Left renal pelvis (tissue), 4 donors: ENCODE results near the gene PER2. TPM values are rescaled to one million over a fixed set of nuclear protein-coding genes. Genes with fewer than 3 reads are reported as not detected.
"Not testable (repeated sequence)": the region's sequence is repeated elsewhere in the genome, so short reads cannot be mapped to it uniquely, and the experiment has no call there.

Source experiments
- DNase-seq, 4 donors: peaks; one replicate each; pipeline ENCODE4 v3.0.0-alpha.2; 2013; ENCODE audit warnings: low read depth in 4 of 4, low spot score in 3 of 4
- polyA plus RNA-seq, 4 donors: library from polyadenylated mRNA; unstranded; fragments of 120-200 nt; gene quantifications; one replicate each; pipeline ENCODE4 v1.2.1, GENCODE V29; 2013; ENCODE audit not compliant: insufficient read length in 4 of 4

Gene PER2
- polyA plus RNA-seq, 4 donors, result 5.4 to 9.4 (median 7.6) TPM

DNA sequence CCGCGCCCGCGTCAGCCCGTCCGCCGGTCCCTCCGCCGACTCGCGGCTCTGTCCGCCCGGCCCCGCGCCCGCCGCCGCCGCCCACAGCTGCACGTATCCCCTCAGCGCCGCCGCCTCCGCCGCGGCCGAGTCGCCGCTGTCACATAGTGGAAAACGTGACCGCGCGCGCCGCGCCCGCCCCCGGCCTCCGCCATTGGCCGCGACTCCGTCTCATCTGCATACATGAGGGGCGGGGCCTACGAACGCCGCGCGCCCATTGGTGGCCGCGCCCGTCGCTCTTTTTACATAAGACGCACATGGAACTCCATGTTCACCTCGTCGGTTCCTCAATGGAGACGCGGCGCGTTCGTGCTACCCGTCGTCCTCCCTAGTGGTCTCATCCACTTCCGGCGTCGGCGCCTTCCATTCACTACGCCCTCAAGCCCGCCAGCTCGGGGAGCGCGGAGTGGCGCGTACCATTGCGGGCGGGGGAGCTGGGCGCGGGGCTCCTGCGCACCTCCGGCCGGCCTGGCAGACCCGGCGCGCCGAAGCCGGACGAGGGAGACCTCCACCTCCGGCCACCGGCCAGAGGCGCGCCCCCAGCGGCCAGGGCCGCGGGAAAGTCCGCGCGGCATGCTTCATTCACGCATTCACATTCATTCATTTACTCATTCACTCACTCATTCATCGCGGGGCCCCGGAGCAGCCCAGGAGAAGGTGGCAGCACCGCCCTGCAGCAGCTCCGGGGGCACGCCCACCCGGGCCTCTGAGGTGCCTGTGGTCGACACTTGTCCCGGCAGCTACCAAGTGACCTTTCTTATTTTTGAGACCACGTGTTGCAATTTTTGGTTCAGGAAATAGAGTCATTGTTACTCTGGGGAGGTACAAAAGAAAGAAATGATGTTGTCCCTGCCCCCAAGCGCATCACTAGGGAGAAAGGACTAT, 502 bp upstream of the PER2 start:
- DNase-seq, result peak; percentile 96 to 98 (median 97)

DNA sequence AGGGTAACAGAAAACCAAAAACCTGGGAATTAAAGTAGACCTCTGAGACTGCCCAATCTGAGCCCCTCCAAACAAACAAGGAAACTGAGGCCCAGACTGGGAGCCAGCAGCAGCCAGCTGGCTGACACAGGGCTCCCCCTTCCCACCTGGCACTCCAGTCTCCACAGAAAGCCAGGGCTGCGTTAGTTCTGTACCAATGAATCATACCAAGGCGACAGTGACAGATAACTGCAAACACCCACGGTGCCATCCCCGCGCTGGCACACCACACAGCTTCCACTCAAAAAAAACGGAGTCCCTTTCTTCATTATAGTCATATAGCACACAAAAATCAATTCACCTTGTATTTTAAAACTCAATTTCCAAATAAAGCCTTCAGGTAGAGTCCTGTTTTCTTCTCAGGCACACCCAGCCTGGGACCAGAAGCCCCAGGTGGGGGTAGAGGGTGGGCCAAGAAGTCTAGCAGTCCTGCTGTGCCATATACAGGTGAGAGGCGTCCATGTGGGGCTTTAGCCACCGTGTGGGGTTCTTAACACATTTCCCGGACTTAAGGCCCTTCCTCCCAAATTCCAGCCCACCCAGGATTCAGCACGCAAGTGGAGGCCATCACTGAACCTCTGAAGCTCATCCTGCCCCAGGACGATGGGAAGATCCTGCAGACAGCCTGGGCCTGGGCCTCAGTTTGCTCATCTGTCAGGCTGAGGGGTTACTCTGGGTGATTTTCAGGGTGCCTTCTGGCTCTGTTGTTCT, 1.2 kb downstream of the PER2 start:
- DNase-seq, result no peak

DNA sequence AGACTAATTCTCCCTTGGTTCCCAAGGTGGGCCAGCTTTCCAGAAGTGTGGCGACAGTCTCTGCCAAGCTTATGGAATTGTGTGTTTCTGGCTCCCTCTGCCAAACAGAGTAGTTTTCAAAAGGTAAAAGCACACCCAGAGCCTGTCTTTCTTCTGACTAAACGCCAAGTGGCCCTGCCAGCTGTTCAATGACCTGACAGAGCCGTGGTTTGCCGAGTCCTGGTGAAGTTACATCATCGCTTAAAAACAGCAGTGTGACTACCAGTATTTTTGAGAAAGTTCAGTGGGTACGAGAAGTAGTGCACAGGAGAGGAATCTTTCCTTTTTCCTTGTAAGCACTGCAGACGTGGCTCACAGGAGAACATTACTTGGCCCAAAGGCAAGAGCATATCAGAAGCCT, 1.9 kb downstream of the PER2 start:
- DNase-seq, result no peak

- DNase-seq, result no peak
Measured at GRCh38 chr2:238286095-238286494, 2.3 kb downstream of the PER2 start.

DNA sequence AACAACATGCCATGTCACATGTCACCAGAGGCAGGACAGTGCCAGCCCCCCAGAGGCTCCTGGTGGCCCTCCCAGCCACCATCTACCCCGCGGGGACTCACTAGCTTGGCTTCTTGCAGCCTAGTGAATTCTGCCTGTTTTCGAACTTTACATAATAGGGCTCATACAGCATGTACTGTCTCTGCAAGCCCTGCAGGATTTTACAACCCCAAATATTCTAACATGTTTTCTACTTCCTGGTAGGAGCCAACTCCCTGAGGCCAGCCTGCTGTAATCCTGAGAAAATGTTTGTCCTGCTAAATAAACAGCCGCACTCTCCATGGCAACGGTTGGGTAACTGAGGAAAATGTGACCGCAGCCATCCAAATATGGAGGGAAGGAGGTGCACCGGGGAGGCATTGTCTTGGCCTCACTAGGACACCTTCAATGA, 2.7 kb downstream of the PER2 start:
- DNase-seq, result no peak

- DNase-seq, result no peak
Measured at GRCh38 chr2:238284802-238285515, 3.5 kb downstream of the PER2 start.

GRCh38 chr2:238282861-238283738, 5.3 kb downstream of the PER2 start:
- DNase-seq, result no peak

GRCh38 chr2:238281826-238282480, 6.5 kb downstream of the PER2 start:
- DNase-seq, result no peak

DNA sequence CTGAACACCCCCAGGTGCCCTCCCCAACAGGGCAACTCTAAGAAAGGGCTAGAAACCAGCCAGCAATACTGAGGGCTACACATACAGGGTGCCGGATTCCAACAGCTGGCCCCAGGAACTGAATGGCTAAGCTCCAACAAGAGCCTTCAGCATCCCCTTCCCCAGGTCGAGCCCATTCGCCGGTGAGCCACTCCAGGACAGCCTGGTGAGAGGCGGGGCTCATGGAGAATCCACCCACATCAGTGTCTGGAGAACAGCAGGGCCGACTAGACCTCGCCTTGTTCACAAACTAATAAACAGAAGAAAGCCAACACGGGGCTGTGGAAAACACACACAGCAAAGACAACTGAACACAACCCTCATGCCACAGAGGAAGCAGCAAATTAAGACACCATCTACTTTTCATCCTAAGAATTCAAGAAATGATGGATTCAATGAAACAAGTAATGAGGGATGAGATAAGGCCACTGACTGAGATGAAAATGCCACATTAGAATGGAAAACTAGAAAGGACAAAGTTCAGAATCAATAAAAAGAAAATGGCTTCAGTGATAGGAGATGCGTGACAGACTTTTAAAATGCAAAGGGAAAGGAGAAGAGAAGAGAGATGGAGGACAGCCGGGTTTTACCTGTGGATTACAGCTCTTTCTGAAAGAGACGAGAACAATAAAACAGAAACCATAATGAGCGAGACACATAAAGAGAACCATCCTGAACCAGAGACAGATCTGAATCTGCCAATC, 8.2 kb downstream of the PER2 start:
- no peak for DNase-seq

DNA sequence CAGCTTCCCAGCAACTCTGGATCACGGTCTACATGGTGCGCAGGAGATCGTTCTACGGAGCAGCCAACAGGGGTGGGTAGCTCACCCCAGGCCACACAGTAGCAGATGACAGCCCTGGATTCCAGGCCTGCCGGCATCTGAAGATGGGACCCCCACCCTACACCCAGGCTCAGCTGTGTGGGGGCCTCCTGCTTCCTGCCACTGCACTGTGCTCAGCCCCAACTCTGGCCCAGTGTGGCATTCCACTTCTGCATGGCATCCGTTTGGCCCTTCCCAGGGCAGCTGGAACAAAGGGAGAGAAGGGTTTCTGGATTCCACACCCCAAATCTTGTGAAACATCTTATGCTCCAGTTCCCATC, 9.1 kb downstream of the PER2 start:
- no peak for DNase-seq

- DNase-seq, result no peak
Measured at GRCh38 chr2:238278626-238279323, 9.6 kb downstream of the PER2 start.

GRCh38 chr2:238277695-238278094, 10.7 kb downstream of the PER2 start:
- DNase-seq, result no peak

- no peak for DNase-seq
Measured at GRCh38 chr2:238274152-238274865, 14.1 kb downstream of the PER2 start.

DNA sequence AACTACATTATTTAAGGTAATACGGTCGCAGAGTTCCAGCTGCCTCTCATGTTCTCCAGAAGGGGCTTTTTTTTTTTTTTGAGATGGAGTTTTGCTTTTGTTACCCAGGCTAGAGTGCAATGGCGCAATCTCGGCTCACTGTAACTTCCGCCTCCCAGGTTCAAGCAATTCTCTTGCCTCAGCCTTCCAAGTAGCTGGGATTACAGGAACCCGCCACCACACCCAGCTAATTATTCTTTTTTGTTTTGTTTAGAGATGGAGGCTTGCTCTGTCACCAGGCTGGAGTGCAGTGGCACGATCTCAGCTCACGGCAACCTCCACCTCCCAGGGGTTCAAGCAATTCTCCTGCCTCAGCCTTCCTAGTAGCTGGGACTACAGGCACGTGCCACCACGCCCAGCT, 15.0 kb downstream of the PER2 start:
- DNase-seq, result not testable (repeated sequence)

DNA sequence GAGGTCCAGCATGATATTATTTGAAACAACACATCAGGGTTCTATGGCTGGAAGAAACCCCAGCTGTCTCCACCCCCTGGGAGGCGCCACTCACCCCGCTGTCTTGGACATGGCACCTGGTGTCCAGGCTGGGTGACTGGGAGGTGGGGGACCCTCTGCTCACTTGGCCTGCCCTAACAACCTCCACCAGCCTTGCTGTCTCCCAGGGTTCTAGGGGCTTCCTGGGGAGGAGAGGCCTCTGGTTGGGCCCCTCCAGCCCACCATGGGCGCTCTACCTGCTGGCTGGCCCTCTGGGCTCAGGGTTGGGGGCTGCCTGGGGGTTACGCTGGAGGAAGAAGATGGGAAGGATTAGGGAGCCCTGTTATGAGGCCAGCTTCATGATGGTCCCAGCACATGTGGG, 16.3 kb downstream of the PER2 start:
- no peak for DNase-seq

- DNase-seq, result not testable (repeated sequence)
Measured at GRCh38 chr2:238271686-238272085, 16.7 kb downstream of the PER2 start.

DNA sequence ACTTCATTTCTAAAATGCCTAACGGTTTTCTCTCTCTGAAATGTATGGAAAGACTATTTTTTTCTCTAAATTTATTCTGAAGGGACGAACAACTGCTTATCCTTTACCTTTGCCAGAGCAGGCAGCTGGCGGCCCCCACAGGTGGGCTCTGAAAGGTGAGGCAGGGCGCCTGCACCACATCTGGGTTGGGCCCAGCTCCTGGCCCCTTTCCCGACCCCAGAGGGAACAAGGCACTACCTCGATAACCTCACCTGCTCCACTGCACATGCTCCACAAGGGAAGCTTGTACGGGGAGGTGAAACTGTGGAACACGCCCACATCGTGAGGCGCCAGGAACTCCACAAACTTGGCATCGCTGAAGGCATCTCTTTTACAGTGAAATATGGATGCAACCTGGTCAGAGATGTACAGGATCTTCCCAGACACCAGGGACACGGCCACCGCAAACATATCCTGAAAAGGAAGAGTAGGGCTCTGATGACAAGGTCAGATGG, 17.3 kb downstream of the PER2 start:
- DNase-seq, result no peak

GRCh38 chr2:238270606-238271005, 17.8 kb downstream of the PER2 start:
- DNase-seq, result no peak
